ENCODE measurements around the gene CXCL9.
"Not testable (repeated sequence)": the region's sequence is repeated elsewhere in the genome, so short reads cannot be mapped to it uniquely, and the experiment has no call there.

- TF ChIP-seq, protein P1, sequence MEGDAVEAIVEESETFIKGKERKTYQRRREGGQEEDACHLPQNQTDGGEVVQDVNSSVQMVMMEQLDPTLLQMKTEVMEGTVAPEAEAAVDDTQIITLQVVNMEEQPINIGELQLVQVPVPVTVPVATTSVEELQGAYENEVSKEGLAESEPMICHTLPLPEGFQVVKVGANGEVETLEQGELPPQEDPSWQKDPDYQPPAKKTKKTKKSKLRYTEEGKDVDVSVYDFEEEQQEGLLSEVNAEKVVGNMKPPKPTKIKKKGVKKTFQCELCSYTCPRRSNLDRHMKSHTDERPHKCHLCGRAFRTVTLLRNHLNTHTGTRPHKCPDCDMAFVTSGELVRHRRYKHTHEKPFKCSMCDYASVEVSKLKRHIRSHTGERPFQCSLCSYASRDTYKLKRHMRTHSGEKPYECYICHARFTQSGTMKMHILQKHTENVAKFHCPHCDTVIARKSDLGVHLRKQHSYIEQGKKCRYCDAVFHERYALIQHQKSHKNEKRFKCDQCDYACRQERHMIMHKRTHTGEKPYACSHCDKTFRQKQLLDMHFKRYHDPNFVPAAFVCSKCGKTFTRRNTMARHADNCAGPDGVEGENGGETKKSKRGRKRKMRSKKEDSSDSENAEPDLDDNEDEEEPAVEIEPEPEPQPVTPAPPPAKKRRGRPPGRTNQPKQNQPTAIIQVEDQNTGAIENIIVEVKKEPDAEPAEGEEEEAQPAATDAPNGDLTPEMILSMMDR (conservative IDR thresholded peaks at IDR 0.05; ENCODE audit: low read depth, low read length): not testable (repeated sequence)
- TF ChIP-seq EZH2 (IDR thresholded peaks at IDR 0.05; ENCODE audit: low read length, unreplicated experiment); EZH2phosphoT487 (IDR thresholded peaks at IDR 0.05; ENCODE audit: borderline replicate concordance, low read length): not testable (repeated sequence)
Measured at GRCh38 chr4:76044686-76045085, 37.4 kb upstream of the CXCL9 start.
